ENCODE measurements around the gene CRLF1. TPM values are rescaled to one million over a fixed set of nuclear protein-coding genes. Genes with fewer than 3 reads are reported as not detected.
A peak's percentile ranks its signal among the peaks of the same experiment; 100 is the strongest.

Gene CRLF1
- polyA plus RNA-seq, 4 donors = 3.3 to 7.7 (median 4.1) TPM

DNA sequence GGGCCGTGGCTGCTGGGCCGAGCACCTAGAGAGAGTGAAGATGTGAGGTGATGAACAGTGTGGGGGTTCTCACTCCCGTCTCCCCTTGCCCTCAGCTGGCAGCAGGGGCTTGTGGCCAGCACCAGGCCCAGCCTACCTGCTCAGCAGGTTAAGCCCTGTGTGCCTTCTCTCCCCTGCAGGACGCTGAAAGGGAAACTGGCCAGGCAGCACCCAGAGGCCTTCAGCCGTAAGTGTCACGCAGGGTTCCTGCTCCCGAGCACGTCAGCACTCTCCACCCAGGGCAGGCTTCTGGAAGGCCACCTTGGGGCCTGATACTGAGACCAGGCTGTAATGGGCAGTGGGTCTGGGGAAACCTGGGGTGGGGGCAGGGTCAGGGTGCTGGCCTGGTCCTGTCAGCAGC, 39.6 kb downstream of the CRLF1 start:
- DNase-seq (ENCODE audit: low read depth in 4 of 4, low spot score in 2 of 4) = no peak

DNA sequence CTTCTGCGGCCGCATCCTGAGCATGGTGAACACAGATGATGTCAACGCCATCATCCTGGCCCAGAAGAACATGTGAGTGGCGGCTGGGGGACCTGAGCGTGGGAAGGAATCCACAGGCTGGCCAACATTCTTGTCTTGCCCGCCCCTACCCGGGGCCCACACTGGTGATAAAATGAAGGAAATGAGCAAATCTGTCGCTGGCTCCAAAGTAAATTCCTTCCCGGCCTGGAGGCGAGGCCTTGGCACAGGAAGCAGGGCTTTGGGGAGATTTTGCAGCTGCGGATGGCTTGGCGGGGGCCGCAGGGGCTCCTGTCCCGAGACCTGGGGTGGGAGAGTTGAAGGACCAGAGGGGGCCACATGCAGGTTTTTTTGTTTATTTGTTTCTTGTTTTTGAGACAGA, 44.5 kb downstream of the CRLF1 start:
- no peak for DNase-seq (ENCODE audit: low read depth in 4 of 4, low spot score in 2 of 4)

DNA sequence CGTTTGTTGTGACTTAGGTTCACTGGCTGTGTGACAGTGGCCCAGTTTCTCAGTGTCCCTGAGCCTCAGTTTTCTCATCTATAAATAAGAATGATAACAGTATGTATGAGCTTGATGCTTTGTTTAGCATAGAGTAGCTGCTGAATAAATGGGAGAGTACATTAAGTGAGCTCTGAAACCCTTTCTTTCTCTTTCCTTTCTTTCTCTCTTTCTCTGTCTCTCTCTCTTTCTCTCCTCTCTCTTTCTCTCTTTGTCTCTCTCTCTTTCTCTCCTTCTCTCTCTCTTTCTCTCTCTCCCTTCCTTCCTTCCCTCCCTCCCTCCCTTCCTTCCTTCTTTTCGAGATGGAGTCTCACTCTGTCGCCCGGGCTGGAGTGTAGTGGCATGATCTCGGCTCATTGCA, 46.9 kb downstream of the CRLF1 start:
- no peak for DNase-seq (ENCODE audit: low read depth in 4 of 4, low spot score in 2 of 4)

DNA sequence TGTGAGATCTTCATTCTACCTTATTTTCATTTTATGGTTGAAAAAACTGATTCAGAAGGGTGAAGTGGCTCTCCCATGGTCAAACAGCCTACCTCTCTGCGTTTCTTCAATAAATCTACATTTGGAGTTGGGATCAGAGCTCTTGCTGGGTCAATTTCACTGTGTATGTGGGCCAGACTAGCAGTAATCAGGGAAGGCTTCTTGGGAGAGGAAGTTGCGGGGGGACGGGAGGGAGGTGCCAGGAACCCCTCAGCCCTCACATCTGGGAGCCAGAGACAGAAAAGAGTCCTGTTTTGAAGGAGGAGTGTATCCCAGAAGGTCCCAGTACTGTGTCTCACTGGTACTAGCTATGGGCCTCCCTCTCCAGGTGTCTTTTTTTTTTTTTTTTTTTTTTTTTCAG, 48.0 kb downstream of the CRLF1 start:
- DNase-seq (ENCODE audit: low read depth in 4 of 4, low spot score in 2 of 4) = no peak

DNA sequence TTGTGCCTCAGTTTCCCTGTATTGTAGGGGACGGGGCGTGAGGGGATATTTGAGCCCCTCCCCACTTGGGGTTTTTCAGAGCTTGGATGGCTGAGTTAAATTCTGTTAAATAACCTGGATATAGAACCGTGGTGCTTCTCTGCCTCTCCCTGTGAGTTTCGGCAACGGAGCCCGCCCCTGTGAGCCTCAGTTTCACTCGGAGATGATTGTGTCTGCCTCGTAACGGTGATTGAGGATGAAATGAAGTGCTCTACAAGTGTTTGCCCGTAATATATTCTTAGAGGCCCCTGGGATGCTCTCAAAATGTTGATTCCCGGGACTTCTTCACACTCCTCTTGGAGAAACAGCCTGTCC, 48.4 kb downstream of the CRLF1 start:
- DNase-seq (ENCODE audit: low read depth in 4 of 4, low spot score in 2 of 4) = no peak

DNA sequence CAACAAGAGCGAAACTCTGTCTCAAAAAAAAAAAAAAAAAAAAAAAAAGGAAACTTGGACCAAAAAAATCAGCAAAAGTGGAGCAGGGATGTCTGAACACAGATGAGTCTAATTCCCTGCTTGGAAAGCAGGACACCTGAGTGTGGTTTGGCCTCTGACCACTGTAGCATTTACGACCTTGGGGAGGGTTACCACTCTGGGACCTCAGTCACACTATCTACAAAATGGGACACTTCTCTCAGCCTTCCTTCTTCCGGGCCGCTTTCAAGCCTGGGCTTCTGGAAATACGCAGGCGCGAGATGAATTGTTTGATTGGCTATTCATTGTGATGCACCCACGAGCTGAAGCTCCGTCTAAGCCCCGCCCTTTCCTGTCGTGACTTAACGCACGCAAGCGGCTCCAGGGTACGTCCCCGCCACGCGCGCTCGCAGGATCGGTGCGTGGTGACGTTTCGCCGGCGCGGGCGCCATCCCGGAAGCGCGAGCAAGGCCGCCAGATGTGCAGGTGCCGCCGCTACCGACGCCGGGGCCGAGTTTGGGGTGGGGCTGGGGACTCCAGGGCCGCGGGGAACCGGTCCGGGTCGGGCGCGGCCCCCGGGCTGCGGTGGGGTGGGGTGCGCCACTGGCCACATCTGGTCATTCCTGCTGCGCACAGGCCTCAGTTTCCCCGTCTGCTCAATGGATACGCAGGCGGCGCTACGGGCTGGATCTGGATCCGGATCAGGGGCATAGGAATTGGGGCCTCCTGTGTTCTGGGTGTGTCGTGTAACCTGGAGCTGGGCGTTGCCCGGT, 49.0 kb downstream of the CRLF1 start, which contains the start of gene KXD1:
Gene KXD1 (plus strand): TSS at position 460 of the 791 bp plus-strand sequence. CDS start 4,187 bp downstream, outside the sequence.
- DNase-seq (ENCODE audit: low read depth in 4 of 4, low spot score in 2 of 4) = peak; percentile 80 to 95 (median 84)

DNA sequence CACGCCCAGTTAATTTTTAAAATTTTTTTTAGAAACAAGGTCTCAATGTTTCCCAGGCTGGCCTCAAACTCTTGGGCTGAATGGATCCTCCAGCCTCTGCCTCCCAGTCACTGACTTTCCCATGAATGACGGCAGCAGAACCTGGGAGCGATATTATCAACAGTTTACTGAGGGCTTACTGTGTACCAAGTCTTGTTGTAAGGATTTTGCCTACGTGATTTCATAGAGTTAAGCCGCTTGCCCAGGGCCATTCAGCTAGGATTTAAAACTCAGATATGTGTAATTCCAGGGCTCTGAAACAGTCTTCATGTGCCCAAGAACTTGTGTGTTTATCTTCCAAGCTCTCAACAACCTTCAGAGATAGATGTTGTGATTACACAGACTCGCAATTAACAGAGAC, 55.0 kb downstream of the CRLF1 start:
- no peak for DNase-seq (ENCODE audit: low read depth in 4 of 4, low spot score in 2 of 4)

DNA sequence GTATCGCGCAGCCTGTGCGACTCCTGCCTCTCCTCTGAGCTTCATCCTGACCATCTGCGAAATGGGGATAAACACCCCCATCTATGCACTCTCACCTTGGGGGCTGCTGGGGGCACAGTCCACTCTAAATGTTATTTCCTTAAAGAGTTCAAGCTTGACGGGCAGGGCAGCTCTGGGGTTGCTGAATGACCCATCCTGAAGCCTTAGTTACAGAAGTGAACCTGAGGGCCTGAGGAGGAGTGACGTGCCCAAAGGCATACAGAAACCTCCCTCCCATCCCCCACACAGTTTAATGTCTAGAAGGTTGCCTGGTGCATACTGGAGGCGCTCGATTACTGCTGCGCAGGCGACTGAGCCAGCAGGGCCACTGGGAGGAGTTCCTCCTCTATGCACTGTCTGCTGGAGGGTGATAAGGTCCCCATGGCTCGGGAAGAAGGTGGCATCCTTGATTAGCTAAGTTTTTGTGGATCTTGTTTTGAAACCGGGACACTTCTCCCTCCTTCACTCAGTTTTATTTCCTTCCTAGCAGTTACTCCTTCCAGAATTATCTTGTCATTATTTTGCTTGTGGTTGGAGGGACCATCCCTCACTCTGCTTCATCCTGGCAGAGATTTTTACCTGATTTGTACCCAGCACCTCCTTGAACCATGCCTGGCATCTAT, 62.7 kb downstream of the CRLF1 start:
- DNase-seq (ENCODE audit: low read depth in 4 of 4, low spot score in 2 of 4) = no peak

Other genes with a start within 250 kb of the CRLF1 start
- 10 to 100 TPM in 1 of 4 donors, 1 to 10 TPM in 3; 5.5 to 19.2 (median 8.2) TPM for gene GDF15, start 220.6 kb downstream of the CRLF1 start, polyA plus RNA-seq (ENCODE audit: insufficient read length in 4 of 4)
- 1 to 10 TPM in 2 of 4 donors, under 1 TPM in 2; 0.79 to 1.9 (median 1.1) TPM for gene LRRC25, start 209.2 kb downstream of the CRLF1 start, polyA plus RNA-seq (ENCODE audit: insufficient read length in 4 of 4)
- gene SSBP4, start 187.4 kb downstream of the CRLF1 start, polyA plus RNA-seq (ENCODE audit: insufficient read length in 4 of 4) = 100 to 1,000 TPM in 3 of 4 donors, 10 to 100 TPM in 1; 56.3 to 130 (median 114) TPM
- 100 to 1,000 TPM in 3 of 4 donors, 10 to 100 TPM in 1; 85.7 to 154 (median 134) TPM for gene ISYNA1, start 168.7 kb downstream of the CRLF1 start, polyA plus RNA-seq (ENCODE audit: insufficient read length in 4 of 4)
- 10 to 100 TPM in 3 of 4 donors, 1 to 10 TPM in 1; 8.3 to 13.8 (median 12.3) TPM for gene ELL, start 84.7 kb downstream of the CRLF1 start, polyA plus RNA-seq (ENCODE audit: insufficient read length in 4 of 4)
- gene FKBP8, start 63.2 kb downstream of the CRLF1 start, polyA plus RNA-seq (ENCODE audit: insufficient read length in 4 of 4) = 100 to 1,000 TPM; 155 to 215 (median 193) TPM
- gene KXD1, start 48.9 kb downstream of the CRLF1 start, polyA plus RNA-seq (ENCODE audit: insufficient read length in 4 of 4) = 10 to 100 TPM; 55.5 to 75.7 (median 67.6) TPM
- gene UBA52, start 34.9 kb downstream of the CRLF1 start, polyA plus RNA-seq (ENCODE audit: insufficient read length in 4 of 4) = 1,000 to 10,000 TPM in 1 of 4 donors, 100 to 1,000 TPM in 3; 710 to 1,047 (median 838) TPM
- 10 to 100 TPM; 22.5 to 51.3 (median 38.4) TPM for gene REX1BD, start 18.0 kb downstream of the CRLF1 start, polyA plus RNA-seq (ENCODE audit: insufficient read length in 4 of 4)
- 1 to 10 TPM; 2.3 to 4.1 (median 3.7) TPM for gene TMEM59L, start 6.1 kb upstream of the CRLF1 start, polyA plus RNA-seq (ENCODE audit: insufficient read length in 4 of 4)
- gene KLHL26, start 30.2 kb upstream of the CRLF1 start, polyA plus RNA-seq (ENCODE audit: insufficient read length in 4 of 4) = 10 to 100 TPM in 2 of 4 donors, 1 to 10 TPM in 2; 6.4 to 13.3 (median 9.8) TPM
- 10 to 100 TPM; 12.2 to 32.4 (median 21.6) TPM for gene CRTC1, start 76.9 kb upstream of the CRLF1 start, polyA plus RNA-seq (ENCODE audit: insufficient read length in 4 of 4)
- under 1 TPM in 3 of 4 donors, not detected in 1; 0.11 to 0.39 (median 0.35) TPM for gene COMP, start 184.5 kb upstream of the CRLF1 start, polyA plus RNA-seq (ENCODE audit: insufficient read length in 4 of 4)
- 10 to 100 TPM; 44.6 to 70.4 (median 62.0) TPM for gene UPF1, start 225.2 kb upstream of the CRLF1 start, polyA plus RNA-seq (ENCODE audit: insufficient read length in 4 of 4)